HG03354 (cell line): ENCODE results near the gene GSE1.

Source experiments
- ATAC-seq: cut with Tn5 transposase; IDR thresholded peaks from one replicate; pipeline ENCODE4 v1.9.1; 2021; ENCODE audit warnings: mild to moderate bottlenecking; ENCODE audit not compliant: unreplicated experiment, poor library complexity, severe bottlenecking

GSE1 gene

DNA sequence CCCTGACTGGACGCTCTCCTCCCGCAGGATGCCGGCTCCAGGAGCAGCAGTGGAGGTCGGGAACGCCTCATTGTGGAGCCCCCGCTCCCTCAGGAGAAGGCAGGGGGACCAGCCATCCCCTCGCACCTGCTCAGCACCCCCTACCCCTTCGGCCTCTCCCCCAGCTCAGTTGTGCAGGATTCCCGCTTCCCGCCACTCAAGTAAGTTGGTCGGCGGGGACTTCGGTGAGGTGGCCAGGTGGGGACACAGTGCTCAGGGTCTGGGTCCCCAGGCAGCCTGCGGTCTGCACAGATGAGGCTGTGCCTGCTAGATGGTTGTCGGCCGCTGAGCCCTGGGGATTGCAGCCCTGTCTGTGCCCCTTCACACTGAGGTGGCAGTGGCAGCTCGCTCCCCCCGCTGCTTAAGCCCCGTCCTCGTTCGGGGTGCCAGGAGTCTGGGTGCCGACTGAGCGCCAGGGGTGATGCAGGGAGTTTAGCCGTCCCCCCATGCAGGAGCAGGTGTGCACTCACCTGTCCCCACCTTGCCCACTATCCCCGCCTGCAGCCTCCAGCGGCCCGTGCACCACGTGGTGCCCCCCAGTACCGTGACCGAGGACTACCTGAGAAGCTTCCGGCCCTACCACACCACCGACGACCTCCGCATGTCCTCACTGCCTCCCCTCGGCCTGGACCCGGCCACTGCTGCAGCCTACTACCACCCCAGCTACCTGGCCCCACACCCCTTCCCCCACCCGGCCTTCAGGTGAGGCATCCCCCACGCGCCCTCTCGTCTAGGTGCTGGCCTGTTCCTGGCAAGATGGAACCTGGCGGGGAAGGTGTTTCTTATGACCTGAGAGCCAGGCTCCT, 41.4 kb downstream of the GSE1 start:
- ATAC-seq = no peak

GRCh38 chr16:85655216-85656129, 42.4 kb downstream of the GSE1 start:
- no peak for ATAC-seq

DNA sequence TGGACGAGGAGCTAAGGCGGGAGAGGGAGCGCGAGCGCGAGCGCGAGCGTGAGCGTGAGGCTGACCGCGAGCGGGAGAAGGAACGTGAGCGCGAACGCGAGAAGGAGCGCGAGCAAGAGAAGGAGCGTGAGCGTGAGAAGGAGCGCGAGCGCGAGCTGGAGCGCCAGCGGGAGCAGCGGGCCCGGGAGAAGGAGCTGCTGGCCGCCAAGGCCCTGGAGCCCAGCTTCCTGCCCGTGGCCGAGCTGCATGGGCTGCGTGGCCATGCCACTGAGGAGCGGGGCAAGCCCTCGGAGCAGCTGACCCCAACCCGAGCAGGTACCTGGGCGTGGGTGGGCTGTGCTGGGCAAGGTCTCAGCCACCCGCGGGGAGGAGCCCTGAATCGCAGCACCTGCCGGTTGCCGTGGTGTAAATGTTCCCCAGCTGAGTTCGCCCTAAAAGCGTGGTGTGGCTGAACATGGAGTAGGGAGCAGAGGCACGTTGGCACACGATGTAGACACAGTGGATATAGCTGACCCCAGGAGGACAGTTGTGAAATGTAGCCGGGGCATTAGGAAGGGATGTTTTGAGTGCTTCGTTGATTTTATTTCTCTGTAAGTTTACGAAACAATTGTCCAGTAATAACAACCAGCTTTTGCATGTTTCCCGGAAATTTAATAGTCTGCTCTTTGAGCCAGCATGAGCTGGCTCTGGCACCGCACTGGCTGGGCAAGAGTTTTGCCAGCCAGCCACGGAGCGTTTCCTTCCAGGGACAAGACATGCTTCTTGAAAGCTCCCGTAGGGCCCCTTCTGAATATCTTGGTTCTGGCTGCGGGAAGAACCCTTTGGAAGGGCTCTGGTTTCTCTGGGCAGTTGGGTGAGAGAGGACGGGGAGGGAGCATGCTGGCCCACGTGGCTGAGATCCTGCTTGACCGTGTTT, 43.5 kb downstream of the GSE1 start:
- no peak for ATAC-seq

GRCh38 chr16:85657267-85657650, 44.1 kb downstream of the GSE1 start:
- no peak for ATAC-seq

DNA sequence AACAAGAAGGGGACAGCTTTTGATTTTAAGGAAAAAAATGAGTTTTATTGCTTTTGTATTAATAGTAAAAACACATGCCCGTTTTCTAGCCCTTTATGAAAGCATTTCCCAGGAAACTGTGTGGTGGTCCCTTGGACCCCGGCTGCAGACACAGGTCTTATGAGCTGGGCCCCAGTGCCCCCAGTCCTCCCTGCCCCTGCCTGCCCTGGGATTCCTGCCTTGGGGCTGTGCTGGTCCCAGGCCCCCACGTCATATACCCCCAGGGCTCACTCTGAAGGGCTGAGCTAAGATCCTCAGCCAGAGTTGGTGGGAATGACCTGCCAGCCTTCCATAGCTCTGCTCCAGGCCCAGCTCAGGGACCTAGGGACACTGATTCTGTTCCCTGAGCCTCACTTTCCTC, 44.9 kb downstream of the GSE1 start:
- no peak for ATAC-seq

GRCh38 chr16:85658504-85659326, 45.6 kb downstream of the GSE1 start:
- no peak for ATAC-seq

DNA sequence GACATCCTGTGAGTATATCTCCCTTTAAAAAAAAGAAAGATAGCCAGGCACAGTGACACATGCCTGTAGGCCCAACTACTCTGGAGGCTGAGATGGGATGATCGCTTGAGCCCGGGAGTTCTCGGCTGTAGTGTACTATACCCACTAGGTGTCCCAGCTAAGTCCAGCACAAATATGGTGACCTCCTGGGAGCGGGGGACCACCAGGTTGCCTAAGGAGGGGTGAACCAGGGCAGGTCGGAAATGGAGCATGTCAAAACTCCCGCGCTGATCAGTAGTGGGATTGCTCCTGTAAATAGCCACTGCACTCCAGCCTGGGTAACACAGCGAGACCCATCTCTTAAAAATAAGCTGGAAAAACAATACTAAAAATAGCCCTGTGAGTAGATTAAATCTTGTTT, 46.2 kb downstream of the GSE1 start:
- no peak for ATAC-seq

DNA sequence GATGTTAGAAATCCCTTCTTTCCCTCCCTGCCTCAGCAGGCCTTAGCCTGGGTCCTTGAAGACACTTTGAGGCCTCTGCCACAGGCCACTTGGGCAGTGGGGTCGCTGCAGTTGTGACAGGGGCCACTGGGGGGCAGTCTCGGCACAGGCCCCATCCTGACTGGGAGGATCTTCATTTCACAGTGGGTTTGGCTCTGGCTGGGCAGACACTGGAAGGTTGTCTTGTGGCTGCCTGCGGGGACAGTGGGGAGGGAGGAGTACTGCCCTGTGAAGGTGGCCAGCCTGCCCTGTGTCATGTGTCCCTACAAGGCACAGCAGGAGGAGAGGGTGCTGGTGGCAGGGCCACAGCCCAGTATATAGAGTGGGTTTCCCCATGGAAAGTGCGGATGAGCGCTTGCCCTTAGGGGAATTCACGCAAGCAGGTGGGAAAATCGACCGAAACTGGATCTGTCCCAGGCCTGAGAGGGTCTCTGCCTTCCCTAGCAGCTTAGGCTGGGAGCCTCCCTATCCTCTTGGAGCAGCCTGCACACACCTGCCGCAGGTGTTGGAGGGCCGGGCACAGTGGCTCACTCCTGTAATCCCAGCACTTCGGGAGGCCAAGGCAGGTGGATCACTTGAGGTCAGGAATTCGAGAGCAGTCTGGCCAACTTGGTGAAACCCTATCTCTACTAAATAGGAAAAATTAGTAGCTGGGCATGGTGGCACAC, 46.8 kb downstream of the GSE1 start:
- ATAC-seq = no peak

DNA sequence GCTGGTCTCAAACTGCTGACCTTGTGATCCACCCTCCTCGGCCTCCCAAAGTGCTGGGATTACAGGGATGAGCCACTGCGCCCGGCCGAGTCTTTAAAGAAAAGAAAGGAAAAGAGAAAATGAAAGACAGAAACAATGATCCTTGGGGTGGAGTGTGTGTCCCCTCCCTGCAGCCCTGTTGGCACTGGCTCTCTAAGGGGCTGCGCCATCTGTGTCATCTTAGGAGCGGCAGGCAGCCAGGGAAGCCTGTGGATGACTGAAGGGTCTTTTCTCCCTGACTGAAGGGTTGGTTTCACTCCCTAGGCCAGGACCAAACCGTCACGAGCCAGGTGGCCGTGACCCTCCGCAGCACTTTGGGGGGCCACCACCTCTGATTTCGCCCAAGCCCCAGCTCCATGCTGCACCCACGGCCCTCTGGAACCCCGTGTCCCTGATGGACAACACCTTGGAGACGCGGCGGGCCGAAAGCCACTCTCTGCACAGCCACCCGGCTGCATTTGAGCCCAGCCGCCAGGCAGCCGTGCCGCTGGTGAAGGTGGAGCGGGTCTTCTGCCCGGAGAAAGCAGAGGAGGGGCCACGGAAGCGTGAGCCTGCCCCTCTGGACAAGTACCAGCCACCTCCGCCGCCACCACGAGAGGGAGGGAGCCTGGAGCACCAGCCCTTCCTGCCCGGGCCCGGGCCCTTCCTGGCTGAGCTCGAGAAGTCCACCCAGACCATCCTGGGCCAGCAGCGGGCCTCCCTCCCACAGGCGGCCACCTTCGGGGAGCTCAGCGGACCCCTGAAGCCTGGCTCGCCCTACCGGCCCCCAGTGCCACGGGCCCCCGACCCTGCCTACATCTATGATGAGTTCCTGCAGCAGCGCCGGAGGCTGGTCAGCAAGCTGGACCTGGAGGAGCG, 48.0 kb downstream of the GSE1 start:
- no peak for ATAC-seq

DNA sequence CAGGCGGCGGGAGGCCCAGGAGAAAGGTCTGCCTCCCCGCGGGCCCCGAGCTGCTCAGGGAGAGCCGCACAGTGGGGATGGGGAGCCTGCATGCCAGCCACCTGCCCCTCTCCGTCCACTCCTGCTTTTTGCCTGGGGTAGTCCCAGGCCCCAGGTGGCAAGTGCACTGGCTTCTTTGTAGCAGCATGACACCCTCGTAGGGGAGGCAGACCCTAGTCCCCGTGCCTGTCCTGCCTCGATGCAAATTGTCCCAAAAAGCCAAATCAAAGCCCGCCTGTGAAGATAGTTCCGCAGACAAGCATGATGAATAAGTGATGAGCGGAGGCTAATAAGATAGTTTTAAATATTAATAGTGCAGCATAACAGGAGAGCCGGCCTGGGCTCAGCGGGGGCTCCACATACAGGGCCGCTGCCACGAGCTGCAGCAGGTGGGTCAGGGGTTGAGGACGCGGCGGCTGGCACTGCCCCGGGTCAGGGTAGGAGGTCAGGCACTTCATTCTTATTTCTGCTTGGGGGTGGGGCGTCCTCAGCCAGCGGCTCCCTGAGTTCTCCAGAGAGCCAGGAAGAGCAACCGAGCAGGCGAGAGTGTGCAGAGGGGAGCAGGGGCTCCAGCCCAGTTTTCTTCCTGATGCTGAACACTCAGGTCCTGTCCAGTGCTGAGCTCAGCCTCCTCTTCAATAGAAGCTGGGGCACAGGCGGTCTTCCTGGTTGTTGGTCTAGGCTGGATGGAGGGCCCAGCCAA, 48.8 kb downstream of the GSE1 start:
- ATAC-seq = no peak

DNA sequence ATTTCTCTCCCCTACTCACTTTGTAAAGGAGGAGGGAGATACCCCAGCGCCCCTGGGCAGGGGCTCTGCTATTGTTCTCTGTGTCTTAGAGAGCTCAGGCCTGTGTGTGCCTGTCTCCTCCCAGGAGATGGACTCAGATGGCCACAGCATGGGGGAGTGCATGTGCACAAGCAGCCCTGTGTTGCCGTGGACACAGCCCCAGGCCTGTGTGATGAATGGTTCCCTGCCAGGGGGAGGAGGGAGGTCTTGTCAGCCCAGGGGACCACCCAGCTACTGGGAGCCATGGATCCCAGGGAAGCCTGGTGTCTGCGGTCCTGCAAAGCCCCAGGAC, 49.3 kb downstream of the GSE1 start:
- ATAC-seq = no peak

DNA sequence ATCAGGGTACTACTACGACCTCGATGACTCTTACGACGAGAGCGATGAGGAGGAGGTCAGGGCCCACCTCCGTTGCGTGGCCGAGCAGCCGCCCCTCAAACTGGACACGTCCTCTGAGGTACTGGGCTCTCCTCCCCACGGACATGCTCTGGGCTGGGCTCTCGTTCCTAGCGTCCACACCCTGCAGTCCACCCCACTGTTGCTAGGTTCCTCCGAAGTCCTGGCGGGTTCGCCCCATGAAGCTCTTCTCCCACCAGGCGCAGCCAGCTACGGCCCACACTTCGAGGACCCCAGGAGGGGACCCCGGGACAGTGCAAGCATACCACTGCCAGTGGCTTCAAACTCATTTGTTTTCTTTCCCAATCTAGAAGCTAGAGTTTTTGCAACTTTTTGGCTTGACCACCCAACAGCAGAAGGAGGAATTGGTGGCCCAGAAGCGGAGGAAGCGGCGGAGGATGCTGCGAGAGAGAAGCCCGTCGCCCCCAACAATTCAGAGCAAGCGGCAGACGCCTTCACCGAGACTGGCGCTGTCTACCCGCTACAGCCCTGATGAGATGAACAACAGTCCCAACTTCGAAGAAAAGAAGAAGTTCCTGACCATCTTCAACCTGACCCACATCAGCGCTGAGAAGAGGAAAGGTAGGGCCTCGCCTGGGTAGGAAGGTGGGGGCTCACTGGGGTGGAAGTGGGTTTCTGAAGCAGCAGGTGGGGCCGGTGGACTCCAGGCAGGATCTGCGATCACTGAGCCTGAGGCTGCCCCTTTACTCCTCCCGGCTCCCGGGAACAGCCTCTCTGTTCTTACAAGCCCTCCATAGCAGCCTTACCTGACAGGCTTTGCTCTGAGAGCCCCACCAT, 50.1 kb downstream of the GSE1 start:
- ATAC-seq = no peak

DNA sequence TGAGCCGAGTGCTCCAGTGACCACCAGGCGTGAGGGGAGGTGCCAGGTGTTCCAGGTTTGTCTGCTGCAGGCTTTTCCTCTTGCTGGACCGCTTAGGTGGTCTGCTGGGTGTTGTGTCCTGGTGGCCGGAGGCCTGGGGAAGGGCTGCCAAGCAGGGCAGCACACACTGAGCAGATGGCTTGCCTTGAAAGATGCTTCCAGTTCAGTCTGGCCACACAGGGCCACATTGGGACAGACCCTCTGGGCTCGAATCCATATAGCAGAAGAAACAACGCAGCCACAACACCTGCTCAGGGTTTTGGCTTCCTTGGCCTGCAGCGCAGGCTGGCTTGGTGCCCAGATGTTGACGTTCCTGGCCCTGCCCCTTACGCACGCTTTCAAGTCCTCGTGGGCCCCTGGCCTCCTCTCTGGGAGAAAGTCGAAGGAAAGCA, 50.8 kb downstream of the GSE1 start:
- ATAC-seq = no peak

DNA sequence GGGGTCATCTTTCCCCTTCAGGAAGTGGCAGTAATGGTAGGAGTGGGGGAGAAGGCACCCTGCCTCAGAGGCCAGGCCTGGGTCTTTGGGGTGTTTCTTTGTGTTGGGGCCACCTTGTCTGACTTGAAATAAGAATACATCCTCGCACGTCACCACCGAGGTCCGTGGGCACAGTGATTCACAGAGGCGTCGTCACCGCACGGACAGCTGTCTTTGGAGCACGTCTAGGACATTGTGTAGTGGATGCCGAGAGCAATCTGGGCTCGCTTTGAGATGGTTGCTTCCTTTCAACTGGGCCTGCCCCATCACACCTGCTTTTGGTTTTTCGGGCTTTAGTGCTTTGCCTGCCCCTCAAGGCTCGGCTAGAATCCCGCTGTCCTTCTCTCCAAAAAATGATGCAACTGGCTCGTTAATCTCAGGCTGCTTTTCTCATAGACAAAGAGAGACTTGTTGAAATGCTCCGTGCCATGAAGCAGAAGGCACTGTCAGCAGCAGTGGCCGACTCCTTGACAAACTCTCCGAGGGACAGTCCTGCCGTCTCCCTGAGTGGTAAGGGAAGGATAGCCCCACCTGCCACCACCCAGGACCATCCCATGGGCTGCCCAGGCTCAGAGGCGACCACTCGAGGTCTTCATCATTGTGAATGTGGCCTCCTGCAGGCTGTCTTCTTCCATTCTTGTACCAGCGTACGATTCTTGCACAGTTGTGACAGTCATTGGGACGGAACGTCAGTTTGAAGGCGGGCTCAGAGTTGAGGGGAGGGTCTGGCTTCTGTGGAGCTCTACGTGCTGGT, 51.7 kb downstream of the GSE1 start:
- no peak for ATAC-seq

GRCh38 chr16:85665373-85665740, 52.2 kb downstream of the GSE1 start:
- ATAC-seq = no peak
